NCI-H2227 (cell line): ENCODE results near the gene NIPAL3.
"Not testable (repeated sequence)": the region's sequence is repeated elsewhere in the genome, so short reads cannot be mapped to it uniquely, and the experiment has no call there.

Experiments used
- DNase-seq: peaks from one replicate; lab custom pipeline; 2025; ENCODE audit not compliant: unreplicated experiment; lab: John Stamatoyannopoulos, UW

NIPAL3 gene

DNA sequence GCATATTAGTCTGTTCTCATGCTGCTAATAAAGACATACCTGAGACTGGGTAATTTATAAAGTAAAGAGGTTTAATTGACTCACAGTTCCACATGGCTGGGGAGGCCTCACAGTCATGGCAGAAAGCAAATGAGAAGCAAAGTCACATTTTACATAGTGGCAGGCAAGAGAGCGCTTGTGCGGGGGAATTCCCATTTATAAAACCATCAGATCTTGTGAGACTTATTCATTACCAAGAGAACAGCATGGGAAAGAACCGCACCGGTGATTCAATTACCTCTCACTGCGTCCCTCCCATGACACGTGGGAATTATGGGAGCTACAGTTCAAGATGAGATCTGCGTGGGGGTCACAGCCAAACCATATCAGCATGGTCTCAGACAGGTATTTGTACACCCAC, 72.6 kb downstream of the NIPAL3 start:
- not testable (repeated sequence) for DNase-seq

DNA sequence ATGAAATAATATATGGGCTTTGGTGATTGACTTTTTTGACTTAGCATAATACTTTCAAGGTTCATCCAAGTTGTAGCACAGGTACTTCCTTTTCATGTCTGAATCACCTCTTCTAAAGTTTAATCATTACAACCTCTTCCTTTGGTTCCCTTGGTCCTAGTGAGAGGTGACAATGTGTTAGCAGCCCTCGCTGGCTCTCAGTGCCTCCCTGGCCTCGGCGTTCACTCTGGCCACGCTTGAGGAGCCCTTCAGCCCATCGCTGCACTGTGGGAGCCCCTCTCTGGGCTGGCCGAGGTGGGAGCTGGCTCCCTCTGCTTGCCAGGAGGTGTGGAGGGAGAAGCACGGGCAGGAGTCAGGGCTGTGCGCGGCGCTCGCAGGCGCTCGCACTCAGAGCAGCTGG, 74.1 kb downstream of the NIPAL3 start:
- no peak for DNase-seq

DNA sequence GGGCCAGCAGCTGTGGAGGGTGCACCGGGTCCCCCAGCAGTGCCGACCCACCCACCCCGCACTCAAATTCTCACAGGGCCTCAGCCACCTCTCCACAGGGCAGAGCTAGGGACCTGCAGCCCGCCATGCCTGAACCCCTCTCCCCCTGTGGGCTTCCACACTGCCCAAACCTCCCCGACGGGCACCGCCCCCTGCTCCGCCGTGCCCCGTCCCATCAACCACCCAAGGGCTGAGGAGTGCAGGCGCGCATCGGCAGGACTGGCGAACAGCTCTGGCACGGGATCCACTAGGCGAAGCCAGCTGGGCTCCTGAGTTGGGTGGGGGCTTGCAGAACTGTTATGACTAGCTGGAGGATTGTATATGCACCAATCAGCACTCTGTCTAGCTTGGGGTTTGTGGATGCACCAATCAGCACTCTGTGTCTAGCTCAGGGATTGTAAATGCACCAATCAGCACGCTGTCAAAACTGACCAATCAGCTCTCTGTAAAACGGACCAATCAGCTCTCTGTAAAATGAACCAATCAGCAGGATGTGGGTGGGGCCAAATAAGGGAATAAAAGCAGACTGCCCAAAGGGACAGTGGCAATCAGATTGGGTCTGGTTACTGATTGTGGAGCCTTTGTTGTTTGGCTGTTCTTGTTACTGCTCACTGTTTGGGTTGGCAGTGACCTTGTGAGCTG, 74.6 kb downstream of the NIPAL3 start:
- DNase-seq, result no peak

DNA sequence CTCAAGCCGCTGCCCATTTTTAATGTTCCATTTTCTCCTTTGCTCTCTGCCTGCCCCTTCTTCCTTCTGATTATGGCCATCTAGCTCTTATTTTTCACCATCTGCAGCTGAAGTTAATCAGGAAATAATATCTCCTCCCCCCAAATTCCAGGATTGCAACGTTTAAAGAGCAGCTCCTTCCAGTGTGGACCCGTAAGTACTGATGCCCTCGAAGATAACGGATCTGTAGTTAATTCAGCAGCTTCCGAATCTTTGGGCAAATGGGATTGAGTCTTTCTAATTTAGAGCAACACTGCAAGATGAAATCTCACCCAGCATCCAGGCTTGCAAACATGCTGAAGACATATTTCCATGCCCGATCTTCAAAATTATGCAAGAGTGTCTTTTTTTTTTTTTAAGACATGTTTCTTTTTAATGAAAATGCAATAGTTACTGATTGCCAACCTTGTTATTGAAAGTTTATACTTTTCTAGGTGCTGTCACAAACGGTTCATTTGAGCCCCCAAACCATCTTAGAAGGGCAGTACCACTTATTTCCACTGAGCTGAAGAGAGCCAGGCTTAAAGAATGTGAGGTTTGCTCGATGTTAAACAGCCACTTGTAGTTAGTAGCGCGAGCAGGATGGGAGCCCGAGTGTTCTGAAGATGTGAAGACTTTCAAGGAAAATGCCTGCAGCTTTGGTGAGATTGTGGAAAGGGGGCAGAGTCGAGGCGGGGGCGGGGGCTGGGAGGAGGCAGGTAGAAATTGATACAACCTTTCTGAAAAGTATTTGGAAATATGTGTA, 76.2 kb downstream of the NIPAL3 start:
- peak; percentile 39 for DNase-seq

DNA sequence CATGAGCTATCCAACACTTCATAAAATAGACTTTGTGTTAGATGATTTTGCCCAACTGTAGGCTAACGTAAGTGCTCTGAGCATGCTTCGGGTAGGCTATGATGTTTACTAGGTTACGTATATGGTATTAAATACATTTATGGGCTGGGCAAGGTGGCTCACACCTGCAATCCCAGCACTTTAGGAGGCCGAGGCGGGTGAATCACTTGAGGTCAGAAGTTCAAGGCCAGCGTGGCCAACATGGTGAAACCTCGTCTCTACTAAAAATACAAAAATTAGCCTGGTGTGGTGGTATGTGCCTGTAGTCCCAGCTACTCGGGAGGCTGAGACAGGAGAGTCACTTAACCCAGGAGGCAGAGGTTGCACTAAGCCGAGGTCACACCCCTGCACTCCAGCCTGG, 77.3 kb downstream of the NIPAL3 start:
- not testable (repeated sequence) for DNase-seq

DNA sequence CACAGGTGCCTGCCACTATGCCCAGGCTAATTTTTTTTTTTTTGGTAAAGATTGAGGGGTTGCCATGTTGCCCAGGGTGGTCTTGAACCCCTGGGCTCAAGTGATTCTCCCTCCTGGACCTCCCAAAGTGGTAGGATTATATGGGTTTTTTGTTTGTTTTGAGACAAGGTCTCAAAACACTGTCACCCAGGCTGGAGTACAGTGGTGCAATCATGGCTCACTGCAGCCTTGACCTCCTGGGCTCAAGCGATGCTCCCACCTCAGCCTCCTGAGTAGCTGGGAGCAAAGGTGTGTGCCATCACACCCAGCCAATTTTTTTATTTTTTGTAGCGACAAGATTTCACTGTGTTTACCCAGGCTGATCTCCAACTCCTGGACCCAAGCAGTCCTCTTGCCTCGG, 78.2 kb downstream of the NIPAL3 start:
- DNase-seq, result no peak

DNA sequence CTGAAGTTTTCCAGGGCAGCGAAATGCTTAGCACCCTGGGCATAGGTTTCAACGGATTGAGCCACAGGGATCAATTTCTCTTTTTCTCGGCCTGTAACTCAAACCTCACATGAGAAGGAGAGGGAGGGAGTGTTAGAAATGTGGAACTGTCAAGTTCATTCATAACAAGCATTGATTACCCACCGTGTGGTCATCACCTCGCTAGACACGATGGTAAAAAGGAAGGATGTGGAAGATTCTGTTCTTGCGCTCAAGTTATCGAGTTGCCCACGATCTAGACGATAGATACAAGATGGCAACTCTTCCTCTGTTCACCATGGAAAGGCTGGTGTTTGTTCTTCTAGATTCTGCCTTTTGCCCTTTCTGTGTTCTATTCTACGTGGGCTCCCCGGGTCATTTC, 83.0 kb downstream of the NIPAL3 start:
- no peak for DNase-seq

DNA sequence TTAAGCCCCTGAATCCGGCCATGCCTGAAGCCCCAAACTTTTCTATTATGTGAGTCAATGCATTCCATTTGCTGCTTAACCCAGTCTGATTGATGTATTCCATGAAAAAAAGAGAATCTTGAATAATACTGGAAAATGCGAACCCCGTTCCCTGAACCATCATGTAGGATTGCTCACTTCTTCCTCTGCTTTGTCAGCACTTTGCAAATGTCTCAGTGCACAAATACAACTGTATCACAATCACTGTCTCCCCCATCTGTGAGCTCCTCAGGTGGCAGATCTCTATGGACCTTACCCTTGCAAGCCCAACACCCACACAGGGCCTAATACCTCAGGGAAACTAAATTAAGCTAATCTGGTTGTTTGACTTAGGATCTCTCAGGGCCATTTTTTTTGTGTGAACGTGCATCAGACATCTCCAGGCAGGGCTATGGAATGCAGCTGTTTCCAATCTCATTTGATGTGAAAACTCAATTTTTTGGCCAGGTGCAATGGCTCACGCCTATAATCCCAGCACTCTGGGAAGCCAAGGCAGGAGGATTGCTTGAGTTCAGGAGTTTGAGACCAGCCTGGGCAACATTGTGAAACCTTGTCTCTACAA, 84.9 kb downstream of the NIPAL3 start:
- no peak for DNase-seq

DNA sequence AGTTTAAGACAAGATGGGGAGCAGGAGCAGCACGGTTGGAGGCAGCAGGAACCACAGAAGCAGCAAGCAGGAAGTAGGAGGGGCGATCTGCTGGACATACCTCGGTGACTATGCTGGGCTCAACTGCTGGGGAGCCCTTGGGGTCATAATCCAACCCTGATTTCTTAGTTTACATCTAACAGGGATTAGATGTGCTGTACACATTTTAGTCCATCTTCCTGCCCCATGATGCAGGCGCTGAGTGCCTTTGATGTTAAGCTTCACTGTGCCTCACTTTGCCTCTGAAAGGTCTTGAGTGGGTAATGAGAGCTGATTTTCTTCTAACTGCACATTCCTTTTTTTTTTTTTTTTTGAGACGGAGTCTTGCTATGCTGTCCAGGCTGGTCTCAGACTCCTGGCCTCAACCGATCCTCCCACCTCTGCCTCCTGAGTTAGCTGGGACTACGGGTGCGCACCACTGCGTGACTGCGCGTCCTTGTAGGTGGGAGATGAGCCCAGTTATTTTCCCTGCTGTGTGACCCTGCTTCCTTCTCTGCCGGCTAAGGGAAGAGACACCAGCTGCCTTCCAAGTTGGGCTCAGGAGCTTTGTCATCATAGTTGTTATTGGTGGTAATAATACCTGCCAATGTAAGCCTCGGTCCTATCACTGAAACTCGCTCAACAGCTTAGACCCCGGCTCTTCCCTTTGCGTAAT, 85.9 kb downstream of the NIPAL3 start:
- peak; percentile 72 for DNase-seq

DNA sequence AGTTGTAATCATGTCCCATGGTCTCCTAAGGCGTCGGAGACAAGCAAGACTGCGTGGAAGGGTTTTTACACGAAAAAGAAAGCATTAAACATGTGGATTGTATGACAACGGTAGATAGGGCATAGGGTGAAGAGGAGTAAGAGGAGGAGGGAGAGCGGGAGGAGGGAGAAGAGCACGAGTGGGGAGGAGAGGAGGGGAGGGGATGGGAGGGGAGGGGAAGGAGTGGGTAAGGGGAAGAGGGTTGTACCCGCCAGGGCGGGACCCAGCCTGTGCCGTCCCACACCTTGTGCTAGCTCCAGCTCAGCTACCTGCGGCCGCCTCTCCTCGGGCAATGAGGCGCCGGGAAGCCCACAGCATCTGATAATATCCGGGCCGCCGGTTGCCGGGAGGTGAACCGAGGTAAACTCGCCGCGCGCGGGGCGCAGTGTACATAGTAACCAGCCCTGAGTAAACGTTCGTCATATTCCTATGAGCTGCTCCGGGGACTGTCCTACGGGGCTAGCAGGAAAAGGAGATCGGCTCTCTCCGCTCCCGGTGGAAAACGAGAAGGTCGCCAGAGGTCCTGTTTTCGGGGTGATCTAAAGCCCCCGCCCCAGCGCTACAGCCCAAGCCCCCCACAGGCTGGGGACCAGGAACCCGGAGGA, 86.6 kb downstream of the NIPAL3 start:
- peak; percentile 79 for DNase-seq

DNA sequence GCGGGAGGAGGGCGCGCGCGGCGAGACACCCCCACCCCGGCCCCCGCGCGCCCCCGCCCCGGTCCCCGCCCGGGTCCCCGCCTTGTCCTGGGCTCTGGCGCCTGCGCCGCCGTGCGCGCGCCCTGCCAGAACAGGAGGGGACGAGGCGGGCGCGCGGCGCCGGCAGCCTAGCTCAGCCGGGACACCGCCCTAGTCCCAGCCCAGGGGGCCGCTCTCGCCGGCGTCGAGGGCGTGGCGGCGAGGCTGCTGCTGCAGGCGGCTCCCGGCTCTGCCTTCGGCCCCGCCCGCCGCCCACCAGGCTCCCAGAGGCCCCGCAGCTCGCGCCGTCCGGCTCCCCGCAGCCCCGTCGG, 87.1 kb downstream of the NIPAL3 start, which contains the start of gene RCAN3:
Gene RCAN3, plus strand, starts transcription at position 128 of the 350 bp plus-strand sequence. CDS start 11,537 bp downstream, outside the sequence.
- DNase-seq, result peak; percentile 96

DNA sequence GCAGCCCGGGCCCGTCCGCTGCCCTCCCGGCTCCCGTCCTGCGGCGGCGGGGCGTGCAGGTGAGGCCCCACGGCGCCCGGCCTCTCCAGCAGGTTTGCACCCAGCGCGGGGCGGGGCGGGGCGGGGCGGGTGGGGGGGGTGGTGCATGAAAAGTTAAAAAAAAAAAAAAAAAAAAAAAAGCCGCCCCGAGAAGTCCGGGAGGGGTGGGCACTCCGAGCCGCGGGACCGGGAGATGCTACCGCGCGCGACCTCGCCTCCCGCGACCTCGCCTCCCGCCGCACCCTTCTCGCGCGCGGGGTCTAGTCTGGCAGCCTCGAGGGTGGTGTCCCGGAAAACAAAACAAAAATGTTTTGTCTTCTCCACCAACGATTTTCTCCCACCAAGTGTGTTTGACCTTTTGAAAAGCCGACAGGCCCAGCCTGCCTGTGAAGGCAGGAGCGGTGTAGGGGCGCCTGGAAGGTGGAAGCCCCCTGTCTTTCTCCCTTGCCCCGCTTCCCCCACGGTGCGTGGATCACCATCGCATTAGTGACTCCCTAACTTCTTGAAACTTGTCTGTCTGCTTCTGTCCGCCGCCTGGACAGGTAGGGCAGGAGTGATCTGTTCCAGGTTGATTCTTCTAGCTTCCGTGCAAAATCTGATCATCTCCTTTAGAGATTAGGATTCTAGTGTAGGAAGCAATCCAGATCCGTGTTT, 87.6 kb downstream of the NIPAL3 start:
- no peak for DNase-seq

DNA sequence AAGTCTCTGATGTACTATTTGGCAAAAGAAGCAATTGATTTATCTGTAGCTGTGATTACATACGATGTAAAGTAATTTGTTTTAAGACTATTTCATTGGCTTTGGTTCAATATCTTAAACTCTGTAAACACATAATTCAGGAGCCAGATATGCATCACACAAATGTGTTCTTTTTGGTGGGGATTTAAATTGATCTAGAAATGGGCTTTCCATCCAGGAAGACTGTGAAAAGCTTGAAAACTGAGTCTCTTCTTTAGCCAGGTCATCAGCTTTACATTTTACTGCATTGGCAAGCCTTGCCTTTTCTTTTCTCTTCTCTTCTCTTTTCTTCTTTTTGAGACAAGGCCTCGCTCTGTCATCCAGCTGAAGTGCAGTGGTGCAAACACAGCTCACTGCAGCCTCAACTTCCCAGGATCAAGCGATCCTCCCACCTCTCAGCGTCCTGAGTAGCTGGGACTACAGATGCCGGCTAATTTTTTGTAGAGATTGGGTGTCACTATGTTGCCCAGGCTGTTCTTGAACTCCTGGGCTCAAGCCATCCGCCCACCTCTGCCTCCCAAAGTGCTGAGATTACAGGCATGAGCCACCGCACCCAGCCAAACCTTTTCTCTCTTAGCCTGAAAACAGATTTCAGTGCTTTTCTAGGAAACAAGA, 88.4 kb downstream of the NIPAL3 start:
- DNase-seq, result no peak

DNA sequence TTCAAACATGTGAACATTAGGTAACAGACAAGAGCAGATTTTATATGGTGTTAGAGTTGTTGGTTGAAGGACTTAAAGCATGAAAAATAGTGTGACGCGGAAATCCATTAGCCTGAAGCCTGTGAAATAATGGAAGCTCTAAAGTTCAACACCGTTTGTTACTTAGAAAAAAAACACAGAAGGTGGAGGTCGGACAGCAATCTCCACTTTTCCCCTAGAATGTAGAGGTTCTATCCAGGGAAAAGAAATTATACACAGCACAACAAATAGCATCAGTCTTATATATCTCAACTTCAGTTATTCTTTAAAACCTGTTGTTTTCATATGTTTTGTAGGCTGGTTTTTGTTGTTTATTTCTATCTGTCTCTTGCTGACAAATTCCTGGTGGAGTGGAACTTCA, 89.0 kb downstream of the NIPAL3 start:
- no peak for DNase-seq

DNA sequence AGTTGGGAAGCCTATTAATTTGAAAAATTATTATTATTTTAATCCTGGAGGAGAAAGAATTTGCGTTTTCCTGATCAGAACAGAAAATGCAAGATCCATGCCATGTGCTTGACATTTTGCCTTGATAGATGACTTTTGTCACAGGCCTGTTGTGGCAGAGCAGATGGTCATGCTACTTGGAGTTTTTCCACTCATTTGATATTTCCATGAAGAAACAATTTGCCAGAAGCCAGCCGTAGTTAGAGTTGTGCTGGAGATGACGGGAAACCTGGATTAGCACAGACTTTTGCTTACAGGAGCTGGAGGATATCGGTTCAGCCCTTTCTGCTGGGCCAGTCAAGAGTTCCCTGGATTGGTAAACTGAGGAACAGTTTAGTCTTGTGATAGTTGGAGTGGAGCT, 90.2 kb downstream of the NIPAL3 start:
- DNase-seq, result no peak

DNA sequence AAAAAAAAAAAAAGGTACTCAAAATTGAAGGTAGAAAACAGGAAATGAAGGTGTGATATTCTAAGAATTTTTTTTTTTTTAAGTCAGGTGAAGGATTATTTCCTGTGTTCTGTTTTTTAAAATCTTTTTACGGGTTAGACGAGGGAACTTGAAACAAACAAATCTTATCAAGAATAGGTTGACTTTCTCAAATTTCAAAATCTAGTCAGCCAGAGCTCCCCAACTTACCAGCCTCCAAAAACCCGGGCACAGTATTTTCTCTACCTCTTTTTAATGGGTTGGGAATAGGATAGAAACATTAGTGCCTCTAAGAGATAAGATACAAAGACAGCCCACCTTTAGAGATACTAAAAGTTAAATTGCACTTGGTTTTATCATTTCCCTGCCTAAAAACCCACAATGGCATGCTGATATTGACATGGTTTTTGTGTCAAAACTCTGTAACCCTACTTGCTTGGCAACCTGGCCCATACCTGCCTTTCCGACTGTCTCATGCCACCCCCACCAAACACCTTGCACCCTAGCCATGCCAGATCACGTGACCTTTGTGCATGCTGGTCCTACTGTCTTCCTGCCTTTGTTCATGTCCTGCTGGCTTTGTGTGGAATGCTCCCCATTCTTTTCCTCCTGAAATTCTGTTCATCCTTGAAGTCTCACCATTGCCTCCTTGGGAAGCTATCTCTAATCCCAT, 91.2 kb downstream of the NIPAL3 start:
- no peak for DNase-seq

DNA sequence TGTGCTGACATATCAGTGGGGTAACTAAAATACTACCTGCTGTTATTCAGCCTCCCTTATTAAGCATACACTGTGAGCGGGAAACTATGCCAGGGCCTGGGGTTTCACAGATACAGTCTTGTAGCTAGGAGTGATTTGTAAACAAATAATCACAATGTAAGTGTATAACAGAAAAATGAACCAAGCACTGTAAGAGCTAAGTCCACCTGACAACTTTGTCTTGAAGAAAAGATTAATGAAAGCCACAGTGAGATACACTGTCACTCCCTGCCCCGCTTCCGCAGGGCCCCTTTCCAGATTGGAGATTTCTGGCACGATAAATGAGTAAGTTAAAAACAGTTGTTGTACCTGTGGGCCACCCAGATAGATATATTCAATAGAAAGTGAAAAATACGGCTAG, 91.8 kb downstream of the NIPAL3 start:
- DNase-seq, result no peak

DNA sequence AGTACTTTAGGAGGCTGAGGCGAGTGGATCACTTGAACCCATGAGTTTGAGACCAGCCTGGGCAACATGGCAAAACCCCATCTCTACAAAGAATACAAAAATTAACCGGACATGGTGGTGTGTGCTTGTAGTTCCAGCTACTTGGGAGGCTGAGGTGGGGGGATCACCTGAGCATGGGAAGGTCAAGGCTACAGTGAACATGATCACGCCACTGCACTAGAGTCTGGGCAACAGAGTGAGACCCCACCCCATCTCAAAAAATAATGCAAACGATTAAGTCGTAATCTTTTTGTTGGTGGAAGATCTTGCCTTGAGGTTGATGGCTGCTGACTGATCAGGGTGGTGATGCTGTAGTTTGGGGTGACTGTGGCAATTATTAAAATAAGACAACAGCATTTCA, 93.3 kb downstream of the NIPAL3 start:
- DNase-seq, result no peak

DNA sequence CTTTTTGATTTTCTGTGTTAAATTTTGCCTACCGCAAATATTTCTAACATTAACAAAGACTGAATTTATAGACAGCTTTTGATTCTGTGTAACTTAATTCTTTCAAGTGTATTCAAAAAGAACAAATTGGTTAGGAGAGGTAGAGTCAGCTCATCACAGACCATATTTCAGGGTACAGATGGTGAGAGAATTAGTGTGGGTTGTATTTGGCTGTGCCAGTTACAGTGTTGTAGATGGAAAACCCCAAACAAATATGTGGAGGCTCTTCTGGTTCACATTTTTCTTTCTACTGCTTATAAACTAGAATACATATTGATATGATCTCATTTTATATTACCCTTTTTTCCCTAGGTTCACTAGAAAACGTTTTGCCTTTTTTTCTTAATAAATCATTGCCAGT, 98.1 kb downstream of the NIPAL3 start:
- no peak for DNase-seq
